D721Med (cell line): ENCODE results near the gene ANGPTL2.

Experiments used
- DNase-seq: peaks from one replicate; pipeline ENCODE4 v3.0.0; 2011; ENCODE audit warnings: low spot score; ENCODE audit not compliant: insufficient read length
- FAIRE-seq: peaks from 2 replicates; lab custom pipeline; 2011; peaks lifted over from hg19 to GRCh38; lab: Jason Lieb, UNC
- CTCF ChIP-seq: IDR thresholded peaks from 2 replicates; pipeline ENCODE4 v1.5.1; 2012; ENCODE audit warnings: mild to moderate bottlenecking, control low read depth; ENCODE audit not compliant: insufficient read depth; ENCODE audit errors: missing control alignments

The ANGPTL2 gene

DNA sequence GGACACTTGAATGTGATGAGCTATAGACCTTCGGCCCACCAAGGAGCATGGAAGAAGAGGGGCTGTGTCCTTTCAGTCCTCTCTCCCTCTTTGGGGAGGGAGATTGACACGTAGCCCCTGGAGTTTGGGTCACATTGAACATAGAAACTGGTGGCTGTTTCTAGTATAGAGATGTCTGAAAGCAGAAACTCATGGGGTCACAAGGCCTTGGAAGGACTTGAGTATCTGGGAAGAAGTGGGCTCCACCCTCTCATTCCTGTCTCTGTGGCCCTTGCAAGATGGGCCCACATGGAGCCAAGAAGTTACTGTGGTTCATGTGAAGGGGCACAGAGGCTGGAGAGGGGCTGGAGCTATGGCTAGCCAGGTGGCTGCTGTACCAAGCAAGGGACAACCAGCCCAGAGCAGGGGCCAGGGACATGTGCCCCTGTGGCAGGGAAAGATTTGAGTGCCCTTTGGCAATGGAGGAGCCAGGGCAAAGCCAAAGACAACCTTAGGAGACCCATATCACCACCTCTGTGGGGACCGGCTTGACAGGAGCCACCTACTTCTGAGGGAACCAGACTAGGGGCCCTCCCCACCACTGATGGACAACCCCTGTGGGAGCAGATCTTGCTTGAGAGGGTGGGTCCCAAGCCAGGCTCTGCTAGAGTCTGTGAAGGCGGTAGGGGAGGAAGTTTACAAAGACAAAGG lies 12.8 kb upstream of the ANGPTL2 start:
- no peak for DNase-seq
- no peak for TF ChIP-seq CTCF
- no peak for FAIRE-seq

- no peak for FAIRE-seq
- no peak for DNase-seq
- no peak for TF ChIP-seq CTCF
Measured at GRCh38 chr9:127133739-127134167, 11.3 kb upstream of the ANGPTL2 start.

GRCh38 chr9:127132921-127133647 lies 10.6 kb upstream of the ANGPTL2 start:
- FAIRE-seq (no peak), DNase-seq (no peak)
- no peak for TF ChIP-seq CTCF

DNA sequence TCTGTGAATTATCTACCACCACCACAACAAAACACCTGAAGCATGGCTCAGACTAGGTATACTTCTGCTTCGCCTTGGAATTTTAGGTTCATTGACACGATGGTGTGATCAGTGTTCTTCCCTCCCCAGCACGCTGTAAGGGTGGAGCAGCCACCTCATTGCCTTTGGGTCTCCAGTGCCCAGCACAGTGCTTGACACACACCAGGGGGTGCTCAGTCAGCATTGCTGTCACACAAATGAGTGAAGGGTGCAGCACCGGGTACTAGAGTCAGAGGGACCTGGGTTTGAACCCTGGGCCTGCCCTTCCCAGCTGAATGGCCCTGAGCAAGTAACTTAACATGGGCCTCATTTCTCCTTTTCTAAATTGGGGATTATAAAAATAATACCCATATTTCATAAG lies 9.9 kb upstream of the ANGPTL2 start:
- DNase-seq (no peak), FAIRE-seq (no peak)

DNA sequence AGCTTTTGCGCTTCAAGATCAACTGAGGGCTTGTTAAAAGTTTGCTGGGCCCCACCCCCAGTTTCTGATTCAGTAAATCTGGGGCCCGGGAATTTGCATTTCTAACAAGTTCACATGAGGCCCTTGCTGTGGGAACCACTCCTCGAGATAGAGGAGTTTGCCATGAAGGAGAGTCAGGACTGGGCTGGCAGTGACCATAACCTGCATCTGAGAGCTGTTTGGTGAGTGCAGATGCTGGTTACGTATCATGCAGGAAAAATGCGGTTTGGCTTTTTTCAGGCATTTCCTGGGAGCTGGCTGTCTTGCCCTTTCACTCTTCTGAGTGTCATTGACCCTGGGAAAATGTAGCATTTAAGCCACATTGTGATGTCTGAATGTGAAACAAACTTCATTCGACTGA lies 9.4 kb upstream of the ANGPTL2 start:
- DNase-seq (no peak), FAIRE-seq (no peak)
- no peak for TF ChIP-seq CTCF

More for the DNA sequence above, 9.9 kb upstream of the ANGPTL2 start:
- no peak for TF ChIP-seq CTCF

DNA sequence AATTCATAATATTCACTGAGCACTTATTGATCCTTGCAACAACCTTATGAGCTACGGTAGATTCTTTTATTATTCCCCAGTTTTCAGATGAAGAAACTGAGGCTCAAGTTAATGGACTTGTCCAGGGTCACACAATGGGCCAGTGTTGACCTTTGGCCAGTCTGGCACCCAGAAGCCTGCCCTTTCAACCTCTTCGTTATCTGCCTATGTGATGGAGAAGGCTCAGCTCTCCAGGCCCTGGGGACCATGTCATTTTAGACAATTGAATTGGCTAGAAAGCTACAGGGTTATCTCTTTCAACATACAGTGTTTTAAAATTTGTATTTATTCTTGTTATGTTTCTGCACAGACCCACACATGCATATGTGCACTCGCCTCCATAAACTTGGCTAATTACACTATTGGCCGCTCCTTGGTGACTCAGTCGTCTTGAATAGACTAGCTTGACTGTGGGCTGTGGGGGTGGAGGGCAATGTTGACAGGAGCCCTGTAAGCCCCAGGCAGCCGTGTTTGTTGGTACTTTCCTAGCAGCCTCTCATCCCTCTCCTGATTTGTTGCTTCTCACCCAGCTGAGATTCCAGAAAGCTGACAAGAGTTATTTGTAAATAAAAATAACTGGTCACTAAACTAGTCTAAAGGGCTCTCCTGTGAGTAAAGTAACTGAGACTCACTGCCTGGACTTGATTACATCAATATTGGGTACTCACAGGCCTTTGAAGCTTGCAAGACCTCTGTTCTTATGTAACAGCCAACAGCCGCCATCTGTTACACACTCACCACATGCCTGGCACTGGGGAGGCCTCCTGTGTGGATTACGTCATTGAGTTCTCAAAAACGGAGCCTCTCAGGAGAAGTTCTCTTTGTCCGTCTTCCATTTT lies 8.5 kb upstream of the ANGPTL2 start:
- TF ChIP-seq CTCF = no peak
- FAIRE-seq (no peak), DNase-seq (no peak)
